Measurements from ENCODE around the gene CTNNA2.

DNA sequence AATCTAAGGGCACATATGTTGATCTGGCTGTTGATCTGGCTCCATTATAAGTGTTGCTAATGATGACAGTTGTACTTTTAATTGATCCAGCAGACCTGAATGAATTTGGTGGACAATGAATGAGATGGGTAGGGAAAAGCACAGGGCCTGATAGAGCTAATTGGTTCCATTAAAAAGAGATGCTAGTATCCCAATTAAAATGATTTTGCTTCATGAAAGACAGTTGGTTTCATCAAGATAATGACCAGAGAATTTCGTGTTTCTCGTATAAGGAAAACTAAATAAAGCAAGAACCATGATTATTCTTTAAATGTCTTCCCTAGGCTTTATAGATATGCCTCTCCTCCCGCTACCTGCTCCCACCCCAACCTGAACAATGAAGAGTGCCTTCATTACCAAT is 900.3 kb downstream of the CTNNA2 start:
- TF ChIP-seq SIN3A (IDR thresholded peaks at IDR 0.05; ENCODE audit: borderline replicate concordance, low read depth, low read length): no peak
- TF ChIP-seq, protein P1, sequence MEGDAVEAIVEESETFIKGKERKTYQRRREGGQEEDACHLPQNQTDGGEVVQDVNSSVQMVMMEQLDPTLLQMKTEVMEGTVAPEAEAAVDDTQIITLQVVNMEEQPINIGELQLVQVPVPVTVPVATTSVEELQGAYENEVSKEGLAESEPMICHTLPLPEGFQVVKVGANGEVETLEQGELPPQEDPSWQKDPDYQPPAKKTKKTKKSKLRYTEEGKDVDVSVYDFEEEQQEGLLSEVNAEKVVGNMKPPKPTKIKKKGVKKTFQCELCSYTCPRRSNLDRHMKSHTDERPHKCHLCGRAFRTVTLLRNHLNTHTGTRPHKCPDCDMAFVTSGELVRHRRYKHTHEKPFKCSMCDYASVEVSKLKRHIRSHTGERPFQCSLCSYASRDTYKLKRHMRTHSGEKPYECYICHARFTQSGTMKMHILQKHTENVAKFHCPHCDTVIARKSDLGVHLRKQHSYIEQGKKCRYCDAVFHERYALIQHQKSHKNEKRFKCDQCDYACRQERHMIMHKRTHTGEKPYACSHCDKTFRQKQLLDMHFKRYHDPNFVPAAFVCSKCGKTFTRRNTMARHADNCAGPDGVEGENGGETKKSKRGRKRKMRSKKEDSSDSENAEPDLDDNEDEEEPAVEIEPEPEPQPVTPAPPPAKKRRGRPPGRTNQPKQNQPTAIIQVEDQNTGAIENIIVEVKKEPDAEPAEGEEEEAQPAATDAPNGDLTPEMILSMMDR (IDR thresholded peaks at IDR 0.05): no peak
- TF ChIP-seq MEF2A (IDR thresholded peaks at IDR 0.05; ENCODE audit: borderline replicate concordance, low read depth): no peak
- no peak for TF ChIP-seq FOXM1 (IDR thresholded peaks at IDR 0.05; ENCODE audit: low read depth)
- TF ChIP-seq GABPA (IDR thresholded peaks at IDR 0.05; ENCODE audit: low read depth): no peak
- TF ChIP-seq YY1 (IDR thresholded peaks at IDR 0.05; ENCODE audit: low read depth): no peak

Measured in SK-N-SH (cell line).